Prostate gland (tissue), 2 donors: ENCODE measurements around the gene IVD.

Source experiments
- POLR2A ChIP-seq: fragments of 450-650 bp; IDR thresholded peaks from one replicate; pipeline ENCODE4 v1.6.1; 2016; ENCODE audit warnings: antibody characterized with exemption, mild to moderate bottlenecking
- TF ChIP-seq, protein P1 (sequence below), 4 experiments: fragments of 200-600 bp in 2 of 4; fragments of 450-650 bp in 2 of 4; sonication (generic) in 2 of 4; IDR thresholded peaks; 1 replicate in 3 of 4; 2 replicates in 1 of 4; pipeline ENCODE4 v1.5.1; 2016 to 2019; ENCODE audit warnings: antibody characterized with exemption in 4 of 4, mild to moderate bottlenecking in 2 of 4, moderate library complexity in 2 of 4

DNA sequence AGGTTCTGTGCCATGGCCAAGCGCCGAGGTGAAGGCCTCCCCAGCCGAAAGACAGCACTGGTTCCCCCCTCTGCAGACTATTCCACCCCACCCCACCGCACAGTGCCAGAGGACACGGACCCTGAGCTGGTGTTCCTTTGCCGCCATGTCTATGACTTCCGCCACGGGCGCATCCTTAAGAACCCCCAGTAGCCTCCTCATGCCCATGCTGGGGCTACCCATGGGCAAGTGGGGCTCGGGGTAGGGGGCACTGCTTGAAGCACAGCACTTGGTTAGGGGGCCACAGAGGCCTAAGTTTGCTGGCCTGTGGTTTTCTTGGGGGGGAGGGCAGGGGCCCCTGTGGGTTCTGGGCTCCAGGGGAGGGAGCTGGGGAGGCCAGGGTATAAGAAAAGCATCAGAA is 60.3 kb downstream of the IVD start:
- TF ChIP-seq, protein P1, sequence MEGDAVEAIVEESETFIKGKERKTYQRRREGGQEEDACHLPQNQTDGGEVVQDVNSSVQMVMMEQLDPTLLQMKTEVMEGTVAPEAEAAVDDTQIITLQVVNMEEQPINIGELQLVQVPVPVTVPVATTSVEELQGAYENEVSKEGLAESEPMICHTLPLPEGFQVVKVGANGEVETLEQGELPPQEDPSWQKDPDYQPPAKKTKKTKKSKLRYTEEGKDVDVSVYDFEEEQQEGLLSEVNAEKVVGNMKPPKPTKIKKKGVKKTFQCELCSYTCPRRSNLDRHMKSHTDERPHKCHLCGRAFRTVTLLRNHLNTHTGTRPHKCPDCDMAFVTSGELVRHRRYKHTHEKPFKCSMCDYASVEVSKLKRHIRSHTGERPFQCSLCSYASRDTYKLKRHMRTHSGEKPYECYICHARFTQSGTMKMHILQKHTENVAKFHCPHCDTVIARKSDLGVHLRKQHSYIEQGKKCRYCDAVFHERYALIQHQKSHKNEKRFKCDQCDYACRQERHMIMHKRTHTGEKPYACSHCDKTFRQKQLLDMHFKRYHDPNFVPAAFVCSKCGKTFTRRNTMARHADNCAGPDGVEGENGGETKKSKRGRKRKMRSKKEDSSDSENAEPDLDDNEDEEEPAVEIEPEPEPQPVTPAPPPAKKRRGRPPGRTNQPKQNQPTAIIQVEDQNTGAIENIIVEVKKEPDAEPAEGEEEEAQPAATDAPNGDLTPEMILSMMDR (IDR thresholded peaks at IDR 0.05), result no peak
- no peak for TF ChIP-seq POLR2A
